Parathyroid adenoma (tissue), 2 donors: ENCODE data around the gene GBA2.

Experiments used
- H2AFZ ChIP-seq: fragments of 300-600 bp; sonication (generic); one replicate; pipeline ENCODE4 v1.7.0; 2017; ENCODE audit warnings: antibody characterized with exemption, mild to moderate bottlenecking
- H3K27ac ChIP-seq: fragments of 300-600 bp; sonication (generic); one replicate; pipeline ENCODE4 v1.7.0; 2017
- H3K27me3 ChIP-seq: fragments of 300-600 bp; sonication (generic); one replicate; pipeline ENCODE4 v1.7.0; 2017; ENCODE audit warnings: low read length; ENCODE audit not compliant: control insufficient read depth, insufficient read depth
- H3K36me3 ChIP-seq: fragments of 300-600 bp; sonication (generic); one replicate; pipeline ENCODE4 v1.7.0; 2017; ENCODE audit warnings: low read length; ENCODE audit not compliant: control insufficient read depth, insufficient read depth
- H3K4me1 ChIP-seq: fragments of 300-600 bp; sonication (generic); one replicate; pipeline ENCODE4 v1.7.0; 2017; ENCODE audit warnings: control low read depth
- H3K4me2 ChIP-seq: fragments of 300-600 bp; sonication (generic); one replicate; pipeline ENCODE4 v1.7.0; 2017; ENCODE audit warnings: low read length
- H3K4me3 ChIP-seq: fragments of 300-600 bp; sonication (generic); one replicate; pipeline ENCODE4 v1.7.0; 2017; ENCODE audit warnings: low read depth, low read length
- H3K79me2 ChIP-seq: fragments of 300-600 bp; sonication (generic); one replicate; pipeline ENCODE4 v1.7.0; 2017; ENCODE audit warnings: control low read depth
- H3K9ac ChIP-seq: fragments of 300-600 bp; sonication (generic); one replicate; pipeline ENCODE4 v1.7.0; 2017; ENCODE audit warnings: mild to moderate bottlenecking
- H3K9me3 ChIP-seq: fragments of 300-600 bp; sonication (generic); one replicate; pipeline ENCODE4 v1.7.0; 2017; ENCODE audit warnings: low read length; ENCODE audit not compliant: control insufficient read depth
- TF ChIP-seq, protein P1 (sequence below): fragments of 300-600 bp; sonication (generic); IDR thresholded peaks from one replicate; pipeline ENCODE4 v1.7.0; 2017; ENCODE audit warnings: antibody characterized with exemption, mild to moderate bottlenecking
- donor health status: primary hyperparathyroidism.

GBA2 gene

DNA sequence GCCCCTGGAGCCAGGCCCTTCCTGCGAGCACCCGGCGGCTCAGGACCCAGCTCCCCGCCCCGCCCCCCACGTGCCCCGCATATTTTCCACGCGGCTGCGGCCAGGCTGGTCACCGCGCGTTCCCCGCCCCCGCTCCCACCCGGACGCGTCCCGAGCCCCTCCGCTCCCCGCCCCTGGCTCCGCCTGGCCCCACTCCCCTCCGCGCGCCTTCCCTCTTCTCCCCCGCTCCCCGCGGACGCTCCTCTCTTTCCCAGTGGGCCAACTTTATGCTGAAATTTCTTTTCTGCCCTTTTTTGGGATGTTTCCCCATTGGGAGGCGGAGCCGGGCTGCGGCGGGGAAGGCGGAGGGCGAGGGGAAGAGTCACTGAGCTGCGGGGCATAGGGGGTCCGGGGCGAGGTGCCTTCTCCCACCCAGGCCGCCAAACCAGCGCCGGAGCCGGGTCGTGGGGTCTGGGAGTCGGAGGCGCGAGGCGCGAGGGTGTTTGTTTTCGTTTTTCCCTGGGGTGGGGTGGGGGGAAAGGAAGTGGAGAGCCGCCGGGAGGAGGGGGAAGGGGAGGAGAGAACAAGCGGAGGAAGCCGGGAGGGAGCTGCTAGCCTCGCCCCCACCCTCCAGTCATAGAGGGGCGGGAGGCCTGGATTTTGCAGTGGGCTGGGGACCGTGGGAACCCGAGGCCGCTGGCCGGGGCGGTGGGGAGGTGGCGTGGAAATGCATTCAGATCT is 58.3 kb downstream of the GBA2 start:
- peak overlapping the region; percentile 99 for H3K4me2 ChIP-seq
- TF ChIP-seq, protein P1, sequence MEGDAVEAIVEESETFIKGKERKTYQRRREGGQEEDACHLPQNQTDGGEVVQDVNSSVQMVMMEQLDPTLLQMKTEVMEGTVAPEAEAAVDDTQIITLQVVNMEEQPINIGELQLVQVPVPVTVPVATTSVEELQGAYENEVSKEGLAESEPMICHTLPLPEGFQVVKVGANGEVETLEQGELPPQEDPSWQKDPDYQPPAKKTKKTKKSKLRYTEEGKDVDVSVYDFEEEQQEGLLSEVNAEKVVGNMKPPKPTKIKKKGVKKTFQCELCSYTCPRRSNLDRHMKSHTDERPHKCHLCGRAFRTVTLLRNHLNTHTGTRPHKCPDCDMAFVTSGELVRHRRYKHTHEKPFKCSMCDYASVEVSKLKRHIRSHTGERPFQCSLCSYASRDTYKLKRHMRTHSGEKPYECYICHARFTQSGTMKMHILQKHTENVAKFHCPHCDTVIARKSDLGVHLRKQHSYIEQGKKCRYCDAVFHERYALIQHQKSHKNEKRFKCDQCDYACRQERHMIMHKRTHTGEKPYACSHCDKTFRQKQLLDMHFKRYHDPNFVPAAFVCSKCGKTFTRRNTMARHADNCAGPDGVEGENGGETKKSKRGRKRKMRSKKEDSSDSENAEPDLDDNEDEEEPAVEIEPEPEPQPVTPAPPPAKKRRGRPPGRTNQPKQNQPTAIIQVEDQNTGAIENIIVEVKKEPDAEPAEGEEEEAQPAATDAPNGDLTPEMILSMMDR, result no peak
- peak overlapping the region; percentile 69 for H3K27ac ChIP-seq
- peak overlapping the region; percentile 78 for H3K4me3 ChIP-seq
- H3K4me1 ChIP-seq, result peaks cover 8% of the 10 kb centered on the region
- no peaks in the 10 kb centered on the region for H3K27me3 ChIP-seq
- H3K9me3 ChIP-seq, result no peaks in the 10 kb centered on the region
- peak overlapping the region; percentile 80 for H3K9ac ChIP-seq
- H3K36me3 ChIP-seq, result no peaks in the 10 kb centered on the region
- H2AFZ ChIP-seq, result peak overlapping the region; percentile 94
- H3K79me2 ChIP-seq, result no peaks in the 10 kb centered on the region

DNA sequence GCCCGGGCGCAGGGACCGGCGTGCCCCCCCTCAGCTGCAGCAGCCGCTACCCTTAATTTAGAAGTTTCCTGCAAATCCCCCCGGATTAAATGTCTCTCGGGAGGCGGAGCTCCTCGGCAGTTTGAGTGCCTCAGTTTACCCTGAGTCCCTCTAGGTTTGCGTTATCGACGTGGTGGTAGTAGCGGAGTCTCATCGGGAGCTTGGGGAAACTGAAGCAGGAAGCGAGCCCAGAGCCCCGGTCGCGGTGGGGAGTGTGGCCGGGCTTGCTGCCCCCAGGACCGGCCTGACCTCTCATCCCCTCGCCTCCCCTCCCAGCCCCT is 58.8 kb downstream of the GBA2 start:
- Histone ChIP-seq H3K4me2 (peak overlapping the region; percentile 99), H3K79me2 (no peaks in the 10 kb centered on the region), H3K9ac (no peak overlapping the region), H3K4me1 (peaks cover 8% of the 10 kb centered on the region), H3K9me3 (no peaks in the 10 kb centered on the region), H2AFZ (peak overlapping the region; percentile 94), H3K27me3 (no peaks in the 10 kb centered on the region), H3K36me3 (no peaks in the 10 kb centered on the region), H3K27ac (no peak overlapping the region), H3K4me3 (peak overlapping the region; percentile 78)
- TF ChIP-seq, protein P1, result no peak

DNA sequence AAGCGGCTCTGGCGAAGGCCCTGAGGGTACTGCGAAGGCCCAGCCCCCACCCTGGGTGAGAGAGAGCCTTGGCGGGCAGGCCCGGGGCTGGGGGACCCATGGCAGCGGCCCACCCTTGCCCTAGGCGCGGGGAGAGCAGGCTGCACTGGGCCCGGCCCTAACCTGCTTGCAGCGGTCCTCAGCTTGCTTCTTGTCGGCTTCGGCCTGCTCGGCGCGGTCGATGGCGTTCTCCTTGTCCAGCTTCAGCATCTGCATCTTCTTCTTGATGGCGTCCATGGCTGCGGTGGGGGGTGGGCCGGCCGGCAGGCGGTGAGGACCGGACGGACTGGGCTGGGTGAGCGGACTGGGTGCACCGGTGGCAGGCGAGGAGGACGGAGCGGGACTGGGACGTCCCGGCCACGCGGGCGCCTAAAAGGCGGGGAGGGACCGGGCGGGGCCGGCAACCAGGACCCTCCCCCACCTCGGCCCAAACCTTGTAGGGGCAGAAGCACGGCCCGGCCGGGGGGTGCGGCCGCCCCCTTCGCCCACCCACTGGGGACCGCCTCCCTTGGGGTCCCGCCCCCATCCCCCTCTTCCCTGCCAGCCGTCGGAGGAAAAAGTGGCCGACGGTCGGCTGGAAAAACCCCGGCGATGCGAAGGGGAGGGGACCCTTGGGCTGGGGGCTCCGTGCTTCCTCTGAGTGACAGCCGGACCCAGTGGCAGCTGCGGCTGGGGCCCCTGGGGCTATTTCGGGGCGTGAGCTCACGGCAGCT is 59.3 kb downstream of the GBA2 start, which contains the start of gene TPM2:
Gene TPM2 (minus strand): TSS at position 384 of the 752 bp plus-strand sequence. CDS start 108 bp downstream, at position 276.
- Histone ChIP-seq H3K9ac (peak within 1 kb of the TSS; percentile 80), H3K4me2 (peak within 1 kb of the TSS; percentile 99), H3K27me3 (no peaks in the 10 kb centered on the region), H3K9me3 (no peaks in the 10 kb centered on the region), H3K79me2 (no peaks in the 10 kb centered on the region), H3K4me3 (peak within 1 kb of the TSS; percentile 78), H3K27ac (peak within 1 kb of the TSS; percentile 69), H3K4me1 (peaks cover 8% of the 10 kb centered on the region), H3K36me3 (no peaks in the 10 kb centered on the region), H2AFZ (peak within 1 kb of the TSS; percentile 94)
- TF ChIP-seq, protein P1, result no peak

DNA sequence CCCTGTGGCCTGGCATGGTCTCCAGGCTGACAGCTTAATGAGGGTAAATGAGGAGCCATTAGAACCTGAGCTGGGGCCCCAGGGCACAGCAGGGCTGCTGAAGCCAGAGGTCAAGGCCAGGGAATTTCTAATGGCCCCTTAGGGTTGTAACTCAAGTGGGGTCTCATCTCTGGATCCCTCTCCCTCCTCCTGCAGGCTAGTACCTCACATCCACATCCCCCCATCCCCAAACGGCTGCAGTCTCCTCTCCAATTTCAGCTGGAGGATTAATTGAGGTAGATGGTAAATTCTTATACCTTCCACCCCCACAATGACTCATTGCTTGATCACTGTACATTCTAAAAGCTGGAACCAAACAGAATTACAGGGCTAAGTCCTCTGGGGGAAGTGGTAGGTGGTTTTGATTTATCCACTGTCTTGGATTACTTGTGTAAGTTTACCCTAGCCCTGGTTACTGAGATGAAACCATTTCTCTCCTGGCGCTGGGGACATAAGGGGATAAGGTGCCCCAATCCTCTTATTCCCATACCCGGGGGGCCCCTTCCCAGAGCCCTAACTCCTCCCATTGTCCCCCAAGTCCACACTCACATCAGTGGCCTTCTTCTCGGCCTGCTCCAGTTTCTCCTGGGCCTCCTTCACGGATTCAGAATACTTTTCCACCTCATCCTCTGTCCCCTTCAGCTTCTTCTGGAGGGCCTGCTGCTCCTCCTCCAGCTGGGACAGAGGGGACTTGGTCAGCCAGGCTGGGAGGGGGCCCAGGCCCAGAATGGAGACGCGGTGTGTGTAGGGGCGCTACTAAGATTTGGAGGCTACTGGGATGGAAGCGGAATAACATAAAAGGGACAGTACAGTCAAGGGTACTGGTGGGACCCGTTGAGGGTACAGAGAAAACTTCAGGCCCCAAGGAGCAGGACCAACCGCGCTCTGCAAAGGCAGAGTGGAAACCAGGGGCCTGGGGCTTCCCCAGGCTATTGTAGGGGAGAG is 60.2 kb downstream of the GBA2 start:
- Histone ChIP-seq H3K9ac (no peak overlapping the region), H3K27me3 (no peaks in the 10 kb centered on the region), H3K4me2 (no peak overlapping the region), H3K9me3 (no peaks in the 10 kb centered on the region), H3K79me2 (no peaks in the 10 kb centered on the region), H3K27ac (no peak overlapping the region), H3K36me3 (no peaks in the 10 kb centered on the region), H2AFZ (no peak overlapping the region), H3K4me1 (peaks cover 8% of the 10 kb centered on the region), H3K4me3 (peak overlapping the region; percentile 14)
- TF ChIP-seq, protein P1, result no peak
